ENCODE data around the gene CNTLN.

CNTLN gene

GRCh38 chr9:17535176-17535575 lies 400.3 kb downstream of the CNTLN start:
- no peaks in the 10 kb centered on the region for H3K79me2 ChIP-seq (ENCODE audit: insufficient read depth, low read length)
- H2AFZ ChIP-seq (ENCODE audit: low read length) = no peak overlapping the region
- H3K36me3 ChIP-seq (ENCODE audit: insufficient read depth, low read length) = no peaks in the 10 kb centered on the region
- no peak overlapping the region for H3K4me2 ChIP-seq (ENCODE audit: low read length)
- no peak overlapping the region for H3K27ac ChIP-seq (ENCODE audit: low read depth, low read length, poor library complexity, severe bottlenecking)
- H3K9ac ChIP-seq (ENCODE audit: low read length) = no peak overlapping the region
- no peaks in the 10 kb centered on the region for H3K4me1 ChIP-seq (ENCODE audit: insufficient read depth, low read length, severe bottlenecking)
- H3F3A ChIP-seq (ENCODE audit: insufficient read depth, low read length) = no peaks in the 10 kb centered on the region
- H3K9me3 ChIP-seq (ENCODE audit: low read length) = no peaks in the 10 kb centered on the region
- H3K4me3 ChIP-seq (ENCODE audit: low read depth, low read length, poor library complexity, severe bottlenecking) = no peak overlapping the region
- TF ChIP-seq EZH2 (IDR thresholded peaks at IDR 0.05; ENCODE audit: borderline replicate concordance, low read length) (no peak), CTCF (IDR thresholded peaks at IDR 0.05; ENCODE audit: low read length) (no peak)
- no peaks in the 10 kb centered on the region for H3K27me3 ChIP-seq (ENCODE audit: insufficient read depth, low read length)
- H4K20me1 ChIP-seq (ENCODE audit: insufficient read depth, low read length) = no peaks in the 10 kb centered on the region
- no peaks in the 10 kb centered on the region for H3K9me2 ChIP-seq (ENCODE audit: low read depth, low read length)

- no peak for TF ChIP-seq EZH2 (IDR thresholded peaks at IDR 0.05; ENCODE audit: borderline replicate concordance, low read length)
- no peak for TF ChIP-seq CTCF (IDR thresholded peaks at IDR 0.05; ENCODE audit: low read length)
- no peak overlapping the region for H3K4me2 ChIP-seq (ENCODE audit: low read length)
These were observed 401.2 kb downstream of the CNTLN start for GRCh38 chr9:17536027-17536426.

GRCh38 chr9:17551023-17551422 lies 416.2 kb downstream of the CNTLN start:
- TF ChIP-seq CTCF (IDR thresholded peaks at IDR 0.05; ENCODE audit: low read length) (no peak), EZH2 (IDR thresholded peaks at IDR 0.05; ENCODE audit: borderline replicate concordance, low read length) (no peak)
- Histone ChIP-seq H3K27ac (ENCODE audit: low read depth, low read length, poor library complexity, severe bottlenecking) (no peak overlapping the region), H3K27me3 (ENCODE audit: insufficient read depth, low read length) (no peaks in the 10 kb centered on the region), H3K9me2 (ENCODE audit: low read depth, low read length) (no peaks in the 10 kb centered on the region), H3K36me3 (ENCODE audit: insufficient read depth, low read length) (no peaks in the 10 kb centered on the region), H2AFZ (ENCODE audit: low read length) (no peak overlapping the region), H3K9ac (ENCODE audit: low read length) (no peak overlapping the region), H3K79me2 (ENCODE audit: insufficient read depth, low read length) (no peaks in the 10 kb centered on the region), H3K4me3 (ENCODE audit: low read depth, low read length, poor library complexity, severe bottlenecking) (no peak overlapping the region), H3F3A (ENCODE audit: insufficient read depth, low read length) (no peaks in the 10 kb centered on the region), H3K4me1 (ENCODE audit: insufficient read depth, low read length, severe bottlenecking) (no peaks in the 10 kb centered on the region), H3K9me3 (ENCODE audit: low read length) (no peaks in the 10 kb centered on the region), H3K4me2 (ENCODE audit: low read length) (no peak overlapping the region), H4K20me1 (ENCODE audit: insufficient read depth, low read length) (no peaks in the 10 kb centered on the region)

More at GRCh38 chr9:17536027-17536426, 401.2 kb downstream of the CNTLN start:
- no peaks in the 10 kb centered on the region for H3K79me2 ChIP-seq (ENCODE audit: insufficient read depth, low read length)
- no peaks in the 10 kb centered on the region for H3K9me3 ChIP-seq (ENCODE audit: low read length)
- H3K36me3 ChIP-seq (ENCODE audit: insufficient read depth, low read length) = no peaks in the 10 kb centered on the region
- no peaks in the 10 kb centered on the region for H3K27me3 ChIP-seq (ENCODE audit: insufficient read depth, low read length)
- no peak overlapping the region for H3K9ac ChIP-seq (ENCODE audit: low read length)
- no peaks in the 10 kb centered on the region for H3K4me1 ChIP-seq (ENCODE audit: insufficient read depth, low read length, severe bottlenecking)
- H4K20me1 ChIP-seq (ENCODE audit: insufficient read depth, low read length) = no peaks in the 10 kb centered on the region
- no peaks in the 10 kb centered on the region for H3F3A ChIP-seq (ENCODE audit: insufficient read depth, low read length)
- no peaks in the 10 kb centered on the region for H3K9me2 ChIP-seq (ENCODE audit: low read depth, low read length)
- H3K27ac ChIP-seq (ENCODE audit: low read depth, low read length, poor library complexity, severe bottlenecking) = no peak overlapping the region
- H3K4me3 ChIP-seq (ENCODE audit: low read depth, low read length, poor library complexity, severe bottlenecking) = no peak overlapping the region
- H2AFZ ChIP-seq (ENCODE audit: low read length) = no peak overlapping the region

All from OCI-LY1 (cell line).